ENCODE results near the gene TM9SF1. TPM values are rescaled to one million over a fixed set of nuclear protein-coding genes. Genes with fewer than 3 reads are reported as not detected.

The TM9SF1 gene
- total and polyA plus RNA-seq, 9 of the 15 experiments (the other 6 are each of a cell fraction or from before 2014, with no cell fraction given), result 5.3 to 20.3 (median 11.8) TPM

- TF ChIP-seq TSHZ1 (CRISPR knock-in tag; IDR thresholded peaks at IDR 0.05) (no peak), SMARCE1 (IDR thresholded peaks at IDR 0.05) (no peak), CHD1 (IDR thresholded peaks at IDR 0.05; ENCODE audit: low read length) (no peak), ARNT (IDR thresholded peaks at IDR 0.05) (no peak), ZNF57 (CRISPR knock-in tag; IDR thresholded peaks at IDR 0.05) (no peak), HOXB6 (CRISPR knock-in tag; IDR thresholded peaks at IDR 0.05; ENCODE audit: borderline replicate concordance) (no peak)
Observed at GRCh38 chr14:24185741-24186140, 9.5 kb downstream of the TM9SF1 start (continued).

- intact Hi-C loops (cut with micrococcal nuclease), result no loop called here
- H2AFZ ChIP-seq (ENCODE audit: low read depth, low read length), result no peak overlapping the region
- peaks cover 3% of the 10 kb centered on the region for H3K9me1 ChIP-seq (ENCODE audit: control insufficient read depth, insufficient read depth, low read length)
- 100% methylated on average over 5 of the region's 7 CpGs for WGBS (ENCODE audit: insufficient coverage, low coverage, missing lambda C conversion rate)
- peaks cover 78% of the 10 kb centered on the region; the same call in 2 of the 3 replicates for H3K36me3 ChIP-seq (ENCODE audit: control insufficient read depth, insufficient read depth, low read length)
- no peaks in the 10 kb centered on the region for H3K27me3 ChIP-seq (ENCODE audit: control insufficient read depth in 2 of 2, insufficient read depth in 2 of 2, low read length in 2 of 2)
- ATAC-seq (no peak), FAIRE-seq (no peak), DNase-seq (ENCODE audit: extremely low read depth in 1 of 4, low spot score in 3 of 4) (no peak)
- ChIA-PET CTCF (ENCODE audit: low intra/inter-chr PET ratio) (no interaction called here), POLR2A (interaction anchor here (0.9 to 1.5 kb wide), 2 partner anchors 10 to 11 kb away, joined by 3 to 5 read pairs; partner anchors contain the start of gene TM9SF1)
- no peak overlapping the region for H3K4me2 ChIP-seq (ENCODE audit: insufficient read depth, low read length)
- no peak overlapping the region for H3K27ac ChIP-seq (ENCODE audit: extremely low read depth, low read depth, low read length)
- H3K4me1 ChIP-seq (replicated peaks in 1 of 2; ENCODE audit: control insufficient read depth in 2 of 2, insufficient read depth in 2 of 2, low read length in 2 of 2), result peaks cover 0 to 21% of the 10 kb centered on the region in 2 experiments; a peak in 3 of 5 replicates
- no peaks in the 10 kb centered on the region for H3K9me3 ChIP-seq (replicated peaks; ENCODE audit: control insufficient read depth, insufficient read depth, low read depth, low read length)
- peaks cover 18% of the 10 kb centered on the region for H3K79me2 ChIP-seq (ENCODE audit: control insufficient read depth, insufficient read depth, low read length)
- in situ Hi-C loops (cut with MboI), result no loop called here
- BruUV-seq (replicated peaks), result no TSS peak
- H3K4me3 ChIP-seq, result no peak overlapping the region
- H4K20me1 ChIP-seq (replicated peaks; ENCODE audit: control insufficient read depth, insufficient read depth, low read length), result peaks cover 9% of the 10 kb centered on the region; the same call in 1 of the 2 replicates
- peak overlapping the region in 1 of 2 experiments; percentile 52; a peak in 2 of 4 replicates for H3K9ac ChIP-seq (ENCODE audit: insufficient read depth in 1 of 2, low read depth in 2 of 2, low read length in 2 of 2)
- no peak for TF ChIP-seq NCOA1 (IDR thresholded peaks at IDR 0.05; ENCODE audit: low read depth)
- TF ChIP-seq TSC22D4 (tag; IDR thresholded peaks at IDR 0.05), result no peak
- no peak for TF ChIP-seq KHSRP (IDR thresholded peaks at IDR 0.05)
- TF ChIP-seq MYNN (IDR thresholded peaks at IDR 0.05), result no peak
- TF ChIP-seq MYNN (CRISPR knock-in tag; IDR thresholded peaks at IDR 0.05), result no peak
- TF ChIP-seq CXXC5 (CRISPR knock-in tag; IDR thresholded peaks at IDR 0.05), result no peak
- TF ChIP-seq NCOA6 (IDR thresholded peaks at IDR 0.05), result no peak
- TF ChIP-seq HDGF (IDR thresholded peaks at IDR 0.05), result no peak
- no peak for TF ChIP-seq MECOM (CRISPR knock-in tag; IDR thresholded peaks at IDR 0.05)
- no peak for TF ChIP-seq SMC3 (conservative IDR thresholded peaks at IDR 0.05; ENCODE audit: insufficient read depth, low read depth, low read length)
- no peak for TF ChIP-seq HDAC6 (IDR thresholded peaks at IDR 0.05; ENCODE audit: low read depth, low read length)
- TF ChIP-seq ZNF512 (tag; IDR thresholded peaks at IDR 0.05), result no peak
- no peak for TF ChIP-seq ASH1L (IDR thresholded peaks at IDR 0.05; ENCODE audit: borderline replicate concordance, low read depth, partially characterized antibody)
- no peak for TF ChIP-seq PTBP1 (IDR thresholded peaks at IDR 0.05; ENCODE audit: low read depth, low read length)
- no peak for TF ChIP-seq BCOR (IDR thresholded peaks at IDR 0.05)
Observed at GRCh38 chr14:24185026-24185425, 10.2 kb downstream of the TM9SF1 start.
